Body of pancreas (tissue), 4 donors: ENCODE measurements around the gene PDCD2L. TPM values are rescaled to one million over a fixed set of nuclear protein-coding genes. Genes with fewer than 3 reads are reported as not detected.
A peak's percentile ranks its signal among the peaks of the same experiment; 100 is the strongest.

Experiments
- ATAC-seq: fragments of 150-250 bp; one replicate; pipeline ENCODE4 v1.9.1; 2016
- DNase-seq, 4 donors: peaks; one replicate each; pipeline ENCODE4 v3.0.0-alpha.2; 2019
- H3K27ac ChIP-seq, 4 donors: fragments of 200-600 bp; sonication (generic); 1 replicate in 3 of 4; 2 replicates in 1 of 4; pipeline versions ENCODE4 v1.5.1 to v1.6.1; 2016 to 2019; ENCODE audit warnings: mild to moderate bottlenecking in 1 of 4, mixed read lengths in 1 of 4, moderate library complexity in 1 of 4
- H3K27me3 ChIP-seq, 2 donors: fragments of 200-600 bp; sonication (generic); one replicate each; pipeline ENCODE4 v1.6.0; 2016; ENCODE audit warnings: mild to moderate bottlenecking in 1 of 2
- H3K36me3 ChIP-seq, 2 donors: fragments of 200-600 bp; sonication (generic); replicated peaks in 1 of 2; 2 replicates each; pipeline ENCODE4 v1.5.1; 2016; ENCODE audit warnings: low read depth in 2 of 2; ENCODE audit not compliant: insufficient read depth in 1 of 2
- H3K4me1 ChIP-seq: fragments of 200-600 bp; sonication (generic); one replicate; pipeline ENCODE4 v1.6.0; 2016
- H3K4me3 ChIP-seq, 2 donors: fragments of 200-600 bp; sonication (generic); 1 replicate in 1 of 2; 2 replicates in 1 of 2; pipeline ENCODE4 v1.5.1; 2016 to 2019
- H3K9me3 ChIP-seq, 3 donors: fragments of 200-600 bp; sonication (generic); 1 replicate in 2 of 3; 2 replicates in 1 of 3; pipeline ENCODE4 v1.5.1; 2016
- POLR2A ChIP-seq, 3 donors: fragments of 450-650 bp; IDR thresholded peaks; one replicate each; pipeline ENCODE4 v1.6.1; 2016; ENCODE audit warnings: antibody characterized with exemption in 3 of 3, mild to moderate bottlenecking in 2 of 3
- WGBS, 2 donors: methylation state at CpG; one replicate each; pipeline ENCODE4 v1.1.5; 2017; 5-methylcytosine and 5-hydroxymethylcytosine counted together
- intact Hi-C: fragments of 100-400 bp; cut with DNase I; formaldehyde crosslinking; loops from one replicate; pipeline ENCODE4 v1.15.1; 2023
- total RNA-seq, 2 donors: library from RNA; depleted of rRNA; stranded (reverse); fragments of >200 nt; gene quantifications; one replicate each; pipeline ENCODE4 v1.1.0, GENCODE V29; 2016
- TF ChIP-seq, protein P1 (sequence below), 7 experiments: fragments of 450-650 bp in 4 of 7; fragments of 200-600 bp in 3 of 7; sonication (generic) in 3 of 7; IDR thresholded peaks; one replicate each; pipeline ENCODE4 v1.5.1; 2016 to 2019; ENCODE audit warnings: antibody characterized with exemption in 7 of 7

The PDCD2L gene
- total RNA-seq, 2 donors from 2014 or later: 13.2 to 45.5 TPM

DNA sequence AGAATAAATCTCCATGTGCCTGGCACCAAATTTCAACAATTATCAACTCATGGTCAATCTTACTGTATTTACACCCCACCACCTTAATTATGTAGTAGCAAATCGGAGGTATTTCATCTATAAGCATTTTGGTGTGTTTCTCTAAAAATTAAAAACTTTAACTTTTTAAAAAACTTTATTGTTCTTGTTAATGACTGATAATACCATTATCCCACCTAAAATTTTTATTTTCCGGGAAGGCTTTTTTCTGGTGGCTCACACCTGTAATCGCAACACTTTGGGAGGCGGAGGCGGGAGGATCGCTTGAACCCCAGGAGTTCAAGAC, 453 bp upstream of the PDCD2L start:
- Histone ChIP-seq H3K27ac (peak overlapping the region in 3 of 4 donors; percentile 61 to 78 (median 69)), H3K36me3 (peaks cover 5 to 12% of the 10 kb centered on the region in 2 donors), H3K9me3 (no peaks in the 10 kb centered on the region), H3K27me3 (no peaks in the 10 kb centered on the region), H3K4me3 (peak overlapping the region in 1 of 2 donors; percentile 97), H3K4me1 (peaks cover 23% of the 10 kb centered on the region)
- TF ChIP-seq POLR2A (IDR thresholded peaks at IDR 0.05): no peak
- TF ChIP-seq, protein P1, sequence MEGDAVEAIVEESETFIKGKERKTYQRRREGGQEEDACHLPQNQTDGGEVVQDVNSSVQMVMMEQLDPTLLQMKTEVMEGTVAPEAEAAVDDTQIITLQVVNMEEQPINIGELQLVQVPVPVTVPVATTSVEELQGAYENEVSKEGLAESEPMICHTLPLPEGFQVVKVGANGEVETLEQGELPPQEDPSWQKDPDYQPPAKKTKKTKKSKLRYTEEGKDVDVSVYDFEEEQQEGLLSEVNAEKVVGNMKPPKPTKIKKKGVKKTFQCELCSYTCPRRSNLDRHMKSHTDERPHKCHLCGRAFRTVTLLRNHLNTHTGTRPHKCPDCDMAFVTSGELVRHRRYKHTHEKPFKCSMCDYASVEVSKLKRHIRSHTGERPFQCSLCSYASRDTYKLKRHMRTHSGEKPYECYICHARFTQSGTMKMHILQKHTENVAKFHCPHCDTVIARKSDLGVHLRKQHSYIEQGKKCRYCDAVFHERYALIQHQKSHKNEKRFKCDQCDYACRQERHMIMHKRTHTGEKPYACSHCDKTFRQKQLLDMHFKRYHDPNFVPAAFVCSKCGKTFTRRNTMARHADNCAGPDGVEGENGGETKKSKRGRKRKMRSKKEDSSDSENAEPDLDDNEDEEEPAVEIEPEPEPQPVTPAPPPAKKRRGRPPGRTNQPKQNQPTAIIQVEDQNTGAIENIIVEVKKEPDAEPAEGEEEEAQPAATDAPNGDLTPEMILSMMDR (IDR thresholded peaks at IDR 0.05): no peak
- no peak for ATAC-seq
- WGBS, 2 donors: 12 to 19% methylated on average over 6 of the region's 6 CpGs
- intact Hi-C loops: no loop called here
- no peak for DNase-seq

DNA sequence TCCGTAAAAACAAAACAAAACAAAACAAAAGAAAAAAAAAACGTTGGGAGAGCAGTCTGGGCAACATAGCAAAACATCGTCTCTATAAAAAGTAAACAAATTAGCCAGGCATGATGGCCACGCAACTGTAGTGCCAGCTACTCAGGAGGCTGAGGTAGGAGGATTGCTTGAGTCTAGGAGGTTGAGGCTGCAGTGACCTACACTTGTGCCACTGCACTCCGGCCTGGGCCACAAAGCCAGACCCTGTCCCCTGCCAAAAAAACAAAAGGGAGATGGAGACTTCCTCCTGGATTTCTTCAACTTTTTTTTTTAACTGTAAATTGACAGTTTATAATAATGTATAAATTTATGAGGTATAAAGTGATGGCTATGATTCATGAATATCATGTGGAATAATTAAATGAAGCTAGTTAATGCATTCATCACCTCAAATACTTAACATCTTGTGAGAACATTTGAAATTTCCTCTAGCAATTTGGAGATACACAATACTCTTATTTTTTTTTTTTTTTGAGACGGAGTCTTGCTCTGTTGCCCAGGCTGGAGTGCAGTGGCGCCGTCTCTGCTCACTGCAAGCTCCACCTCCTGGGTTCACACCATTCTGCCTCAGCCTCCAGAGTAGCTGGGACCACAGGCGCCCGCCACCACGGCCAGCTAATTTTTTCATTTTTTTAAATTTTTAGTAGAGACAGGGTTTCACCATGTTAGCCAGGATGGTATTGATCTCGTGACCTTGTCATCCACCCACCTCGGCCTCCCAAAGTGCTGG, 1.9 kb downstream of the PDCD2L start:
- H3K27me3 ChIP-seq: no peaks in the 10 kb centered on the region
- WGBS, 2 donors: 79 to 84% methylated on average over 13 of the region's 13 CpGs
- H3K4me1 ChIP-seq: peaks cover 23% of the 10 kb centered on the region
- intact Hi-C loops: no loop called here
- DNase-seq: no peak
- TF ChIP-seq, protein P1 (IDR thresholded peaks at IDR 0.05): no peak
- TF ChIP-seq POLR2A (IDR thresholded peaks at IDR 0.05): no peak
- no peak for ATAC-seq
- H3K27ac ChIP-seq: no peak overlapping the region
- H3K36me3 ChIP-seq: peaks cover 0 to 4% of the 10 kb centered on the region in 2 donors
- no peaks in the 10 kb centered on the region for H3K9me3 ChIP-seq
- H3K4me3 ChIP-seq: no peak overlapping the region

DNA sequence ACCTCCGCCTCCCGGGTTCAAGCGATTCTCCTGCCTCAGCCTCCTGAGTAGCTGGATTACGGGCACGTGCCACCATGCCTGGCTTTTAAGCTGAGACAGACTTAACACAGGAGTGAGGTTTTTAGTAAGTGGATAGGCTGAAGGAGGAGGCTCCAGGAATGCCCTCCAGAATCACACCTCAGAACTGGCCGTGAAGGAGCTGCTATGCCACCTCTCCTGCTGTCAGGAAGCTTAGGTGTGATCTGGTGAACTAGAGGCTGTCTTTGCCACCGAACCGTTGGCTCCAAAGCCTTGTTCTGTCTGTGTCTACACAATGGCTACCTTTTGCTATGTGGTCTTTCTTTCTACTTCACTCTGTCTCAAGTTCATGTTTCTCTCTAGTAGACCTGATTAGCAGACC, 4.2 kb downstream of the PDCD2L start:
- no peaks in the 10 kb centered on the region for H3K9me3 ChIP-seq
- DNase-seq: no peak

DNA sequence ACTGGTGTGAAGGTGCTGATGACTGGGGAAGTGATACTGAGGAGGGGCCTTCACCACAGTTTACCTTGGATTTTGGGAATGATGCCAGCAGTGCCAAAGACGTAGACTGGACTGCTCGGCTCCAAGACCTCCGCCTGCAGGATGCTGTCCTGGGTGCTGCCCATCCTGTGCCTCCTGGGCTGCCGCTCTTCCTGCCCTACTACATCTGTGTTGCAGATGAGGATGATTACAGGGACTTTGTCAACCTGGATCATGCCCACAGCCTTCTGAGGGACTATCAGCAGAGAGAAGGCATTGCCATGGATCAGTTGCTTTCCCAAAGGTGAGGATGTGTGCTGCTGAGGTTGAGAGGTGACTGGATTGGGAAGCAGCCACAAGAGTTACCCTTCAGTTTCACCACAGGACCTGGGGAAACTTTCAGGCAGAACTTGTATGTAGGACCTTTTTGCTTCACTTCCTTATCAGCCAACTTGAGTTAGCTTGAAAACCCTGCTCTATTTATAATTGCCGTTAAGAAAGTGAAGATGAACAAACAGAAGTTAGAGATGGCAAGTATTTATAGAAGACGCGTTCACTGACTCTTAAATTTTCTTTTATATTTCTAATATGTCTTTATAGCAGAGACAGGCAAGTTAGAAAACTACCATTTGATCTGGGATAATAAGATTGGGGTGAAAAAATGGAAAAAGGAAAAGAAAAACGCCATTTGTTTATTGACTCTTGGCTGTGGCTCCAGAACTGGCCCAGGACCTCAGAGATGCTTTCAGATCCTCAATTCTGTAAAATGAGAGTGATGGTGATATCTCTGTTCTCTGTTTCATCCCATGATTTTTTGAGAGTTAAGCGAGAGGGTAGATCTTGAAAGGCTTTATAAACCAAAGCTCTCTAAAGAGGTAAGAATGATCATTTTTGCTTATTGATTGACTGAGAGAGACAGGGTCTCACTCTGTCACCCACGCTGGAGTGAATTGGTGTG, 5.3 kb downstream of the PDCD2L start:
- Histone ChIP-seq H3K27ac (no peak overlapping the region), H3K4me1 (peaks cover 19% of the 10 kb centered on the region), H3K27me3 (no peaks in the 10 kb centered on the region), H3K9me3 (no peaks in the 10 kb centered on the region), H3K36me3 (peaks cover 4 to 6% of the 10 kb centered on the region in 2 donors), H3K4me3 (no peak overlapping the region)
- no peak for TF ChIP-seq POLR2A (IDR thresholded peaks at IDR 0.05)
- TF ChIP-seq, protein P1 (IDR thresholded peaks at IDR 0.05): no peak
- intact Hi-C loops: no loop called here
- no peak for ATAC-seq
- 79 to 81% methylated on average over 8 to 10 of the region's 10 CpGs for WGBS, 2 donors
- DNase-seq: no peak

More for the DNA sequence above, 4.2 kb downstream of the PDCD2L start:
- Histone ChIP-seq H3K4me3 (no peak overlapping the region), H3K27me3 (no peaks in the 10 kb centered on the region), H3K27ac (no peak overlapping the region), H3K4me1 (peaks cover 23% of the 10 kb centered on the region), H3K36me3 (peaks cover 0 to 4% of the 10 kb centered on the region in 2 donors)
- intact Hi-C loops: no loop called here
- WGBS, 2 donors: 85% methylated on average over 8 of the region's 8 CpGs
- TF ChIP-seq POLR2A (IDR thresholded peaks at IDR 0.05): no peak
- TF ChIP-seq, protein P1 (IDR thresholded peaks at IDR 0.05): no peak
- ATAC-seq: no peak
